ENCODE measurements around the gene MED17.

MED17 gene

GRCh38 chr11:93838967-93839366 is 54.9 kb downstream of the MED17 start:
- H3K9me3 ChIP-seq (ENCODE audit: control insufficient read depth, low read length), result no peaks in the 10 kb centered on the region
- H3K4me1 ChIP-seq (ENCODE audit: control insufficient read depth, insufficient read depth, low read length, poor library complexity, severe bottlenecking), result peaks cover 2% of the 10 kb centered on the region
- H3K4me3 ChIP-seq (ENCODE audit: extremely low read depth, insufficient read depth, low read length, poor library complexity, severe bottlenecking), result no peak overlapping the region
- 87 to 89% methylated on average over 8 of the region's 8 CpGs for WGBS, 2 experiments (ENCODE audit: insufficient coverage in 2 of 2)
- H3K36me3 ChIP-seq (ENCODE audit: control insufficient read depth, insufficient read depth, low read length), result no peaks in the 10 kb centered on the region
- no peak overlapping the region for H3K27ac ChIP-seq (ENCODE audit: low read depth, low read length, severe bottlenecking)

- Histone ChIP-seq H3K4me3 (ENCODE audit: extremely low read depth, insufficient read depth, low read length, poor library complexity, severe bottlenecking) (no peak overlapping the region), H3K36me3 (ENCODE audit: control insufficient read depth, insufficient read depth, low read length) (no peaks in the 10 kb centered on the region), H3K27ac (ENCODE audit: low read depth, low read length, severe bottlenecking) (no peak overlapping the region), H3K4me1 (ENCODE audit: control insufficient read depth, insufficient read depth, low read length, poor library complexity, severe bottlenecking) (peaks cover 2% of the 10 kb centered on the region), H3K9me3 (ENCODE audit: control insufficient read depth, low read length) (no peaks in the 10 kb centered on the region)
- 80 to 100% methylated on average over 1 of the region's 2 CpGs for WGBS, 2 experiments (ENCODE audit: insufficient coverage in 2 of 2)
These were observed 56.1 kb downstream of the MED17 start for GRCh38 chr11:93840180-93840579.

- Histone ChIP-seq H3K4me3 (ENCODE audit: extremely low read depth, insufficient read depth, low read length, poor library complexity, severe bottlenecking) (no peak overlapping the region), H3K36me3 (ENCODE audit: control insufficient read depth, insufficient read depth, low read length) (no peaks in the 10 kb centered on the region), H3K9me3 (ENCODE audit: control insufficient read depth, low read length) (no peaks in the 10 kb centered on the region), H3K4me1 (ENCODE audit: control insufficient read depth, insufficient read depth, low read length, poor library complexity, severe bottlenecking) (peaks cover 2% of the 10 kb centered on the region), H3K27ac (ENCODE audit: low read depth, low read length, severe bottlenecking) (no peak overlapping the region)
- WGBS, 2 experiments (ENCODE audit: insufficient coverage in 2 of 2), result 43 to 80% methylated on average over 1 of the region's 3 CpGs
These were observed 56.9 kb downstream of the MED17 start for GRCh38 chr11:93840981-93841380.

GRCh38 chr11:93841446-93841845 is 57.4 kb downstream of the MED17 start:
- Histone ChIP-seq H3K4me1 (ENCODE audit: control insufficient read depth, insufficient read depth, low read length, poor library complexity, severe bottlenecking) (peaks cover 2% of the 10 kb centered on the region), H3K27ac (ENCODE audit: low read depth, low read length, severe bottlenecking) (no peak overlapping the region), H3K4me3 (ENCODE audit: extremely low read depth, insufficient read depth, low read length, poor library complexity, severe bottlenecking) (no peak overlapping the region), H3K9me3 (ENCODE audit: control insufficient read depth, low read length) (no peaks in the 10 kb centered on the region), H3K36me3 (ENCODE audit: control insufficient read depth, insufficient read depth, low read length) (no peaks in the 10 kb centered on the region)
- WGBS, 2 experiments (ENCODE audit: insufficient coverage in 2 of 2), result 94% methylated on average over 2 of the region's 2 CpGs

GRCh38 chr11:93842034-93842433 is 58.0 kb downstream of the MED17 start:
- H3K9me3 ChIP-seq (ENCODE audit: control insufficient read depth, low read length), result no peaks in the 10 kb centered on the region
- peaks cover 2% of the 10 kb centered on the region for H3K4me1 ChIP-seq (ENCODE audit: control insufficient read depth, insufficient read depth, low read length, poor library complexity, severe bottlenecking)
- H3K36me3 ChIP-seq (ENCODE audit: control insufficient read depth, insufficient read depth, low read length), result no peaks in the 10 kb centered on the region
- no peak overlapping the region for H3K27ac ChIP-seq (ENCODE audit: low read depth, low read length, severe bottlenecking)
- no peak overlapping the region for H3K4me3 ChIP-seq (ENCODE audit: extremely low read depth, insufficient read depth, low read length, poor library complexity, severe bottlenecking)
- WGBS, 2 experiments (ENCODE audit: insufficient coverage in 2 of 2), result 88 to 100% methylated on average over 2 to 3 of the region's 4 CpGs

- no peak overlapping the region for H3K27ac ChIP-seq (ENCODE audit: low read depth, low read length, severe bottlenecking)
- H3K9me3 ChIP-seq (ENCODE audit: control insufficient read depth, low read length), result no peaks in the 10 kb centered on the region
- H3K36me3 ChIP-seq (ENCODE audit: control insufficient read depth, insufficient read depth, low read length), result no peaks in the 10 kb centered on the region
- WGBS, 2 experiments (ENCODE audit: insufficient coverage in 2 of 2), result 80 to 81% methylated on average over 5 to 6 of the region's 6 CpGs
- peaks cover 2% of the 10 kb centered on the region for H3K4me1 ChIP-seq (ENCODE audit: control insufficient read depth, insufficient read depth, low read length, poor library complexity, severe bottlenecking)
- no peak overlapping the region for H3K4me3 ChIP-seq (ENCODE audit: extremely low read depth, insufficient read depth, low read length, poor library complexity, severe bottlenecking)
These were observed 58.4 kb downstream of the MED17 start for GRCh38 chr11:93842461-93842860.

GRCh38 chr11:93843906-93844305 is 59.8 kb downstream of the MED17 start:
- H3K4me3 ChIP-seq (ENCODE audit: extremely low read depth, insufficient read depth, low read length, poor library complexity, severe bottlenecking), result no peak overlapping the region
- H3K36me3 ChIP-seq (ENCODE audit: control insufficient read depth, insufficient read depth, low read length), result no peaks in the 10 kb centered on the region
- peaks cover 2% of the 10 kb centered on the region for H3K4me1 ChIP-seq (ENCODE audit: control insufficient read depth, insufficient read depth, low read length, poor library complexity, severe bottlenecking)
- H3K27ac ChIP-seq (ENCODE audit: low read depth, low read length, severe bottlenecking), result no peak overlapping the region
- WGBS, 2 experiments (ENCODE audit: insufficient coverage in 2 of 2), result 91 to 100% methylated on average over 4 to 5 of the region's 5 CpGs
- H3K9me3 ChIP-seq (ENCODE audit: control insufficient read depth, low read length), result no peaks in the 10 kb centered on the region

GRCh38 chr11:93844568-93844967 is 60.5 kb downstream of the MED17 start:
- Histone ChIP-seq H3K4me1 (ENCODE audit: control insufficient read depth, insufficient read depth, low read length, poor library complexity, severe bottlenecking) (peaks cover 2% of the 10 kb centered on the region), H3K9me3 (ENCODE audit: control insufficient read depth, low read length) (no peaks in the 10 kb centered on the region), H3K4me3 (ENCODE audit: extremely low read depth, insufficient read depth, low read length, poor library complexity, severe bottlenecking) (no peak overlapping the region), H3K36me3 (ENCODE audit: control insufficient read depth, insufficient read depth, low read length) (no peaks in the 10 kb centered on the region), H3K27ac (ENCODE audit: low read depth, low read length, severe bottlenecking) (no peak overlapping the region)
- 50 to 58% methylated on average over 6 of the region's 7 CpGs for WGBS, 2 experiments (ENCODE audit: insufficient coverage in 2 of 2)

GRCh38 chr11:93845181-93846092 is 61.4 kb downstream of the MED17 start:
- Histone ChIP-seq H3K4me3 (ENCODE audit: extremely low read depth, insufficient read depth, low read length, poor library complexity, severe bottlenecking) (no peak overlapping the region), H3K27ac (ENCODE audit: low read depth, low read length, severe bottlenecking) (no peak overlapping the region), H3K4me1 (ENCODE audit: control insufficient read depth, insufficient read depth, low read length, poor library complexity, severe bottlenecking) (no peaks in the 10 kb centered on the region), H3K9me3 (ENCODE audit: control insufficient read depth, low read length) (no peaks in the 10 kb centered on the region), H3K36me3 (ENCODE audit: control insufficient read depth, insufficient read depth, low read length) (no peaks in the 10 kb centered on the region)
- 80 to 88% methylated on average over 8 of the region's 8 CpGs for WGBS, 2 experiments (ENCODE audit: insufficient coverage in 2 of 2)

- no peaks in the 10 kb centered on the region for H3K9me3 ChIP-seq (ENCODE audit: control insufficient read depth, low read length)
- no peak overlapping the region for H3K27ac ChIP-seq (ENCODE audit: low read depth, low read length, severe bottlenecking)
- no CpG with 5 or more reads among the region's 2 CpGs for WGBS, 2 experiments (ENCODE audit: insufficient coverage in 2 of 2)
- H3K4me1 ChIP-seq (ENCODE audit: control insufficient read depth, insufficient read depth, low read length, poor library complexity, severe bottlenecking), result no peaks in the 10 kb centered on the region
- no peak overlapping the region for H3K4me3 ChIP-seq (ENCODE audit: extremely low read depth, insufficient read depth, low read length, poor library complexity, severe bottlenecking)
- H3K36me3 ChIP-seq (ENCODE audit: control insufficient read depth, insufficient read depth, low read length), result no peaks in the 10 kb centered on the region
These were observed 62.3 kb downstream of the MED17 start for GRCh38 chr11:93846411-93846810.

GRCh38 chr11:93849201-93849600 is 65.1 kb downstream of the MED17 start:
- H3K27ac ChIP-seq (ENCODE audit: low read depth, low read length, severe bottlenecking), result no peak overlapping the region
- H3K4me1 ChIP-seq (ENCODE audit: control insufficient read depth, insufficient read depth, low read length, poor library complexity, severe bottlenecking), result no peaks in the 10 kb centered on the region
- H3K36me3 ChIP-seq (ENCODE audit: control insufficient read depth, insufficient read depth, low read length), result no peaks in the 10 kb centered on the region
- H3K4me3 ChIP-seq (ENCODE audit: extremely low read depth, insufficient read depth, low read length, poor library complexity, severe bottlenecking), result no peak overlapping the region
- no peaks in the 10 kb centered on the region for H3K9me3 ChIP-seq (ENCODE audit: control insufficient read depth, low read length)
- WGBS, 2 experiments (ENCODE audit: insufficient coverage in 2 of 2), result 95 to 100% methylated on average over 5 of the region's 5 CpGs
